Ureter (tissue), 1 donor: ENCODE results near the gene TRAPPC5. TPM values are rescaled to one million over a fixed set of nuclear protein-coding genes. Genes with fewer than 3 reads are reported as not detected.

Experiments
- DNase-seq: peaks from one replicate; pipeline ENCODE4 v3.0.0-alpha.2; 2020; ENCODE audit warnings: low spot score
- total RNA-seq: library from RNA; stranded (reverse); gene quantifications from one replicate; pipeline ENCODE4 v1.2.4, GENCODE V29; 2023
- donor health status: DM: yes; HTN: yes; CAD: no.

The TRAPPC5 gene
- total RNA-seq, 1 donor from 2014 or later: 80.8 TPM

GRCh38 chr19:7676376-7676775, 4.3 kb upstream of the TRAPPC5 start:
- no peak for DNase-seq

DNA sequence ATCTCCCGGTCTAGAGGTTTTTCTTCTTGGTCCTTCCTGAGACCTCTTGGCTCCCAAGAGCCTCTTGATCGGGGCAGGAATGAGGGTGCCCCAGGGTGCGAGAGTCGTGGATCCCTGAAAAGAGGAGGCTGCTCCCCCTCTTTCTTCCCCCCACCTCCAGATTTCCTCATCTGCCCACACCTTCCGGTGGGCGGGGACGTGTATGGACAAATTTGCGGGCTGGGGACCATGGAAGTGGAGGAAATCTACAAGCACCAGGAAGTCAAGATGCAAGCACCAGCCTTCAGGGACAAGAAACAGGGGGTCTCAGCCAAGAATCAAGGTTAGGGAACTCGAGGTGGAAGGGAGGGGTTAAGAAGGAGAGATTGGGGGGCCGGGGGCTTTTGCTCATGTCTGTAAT, 3.8 kb upstream of the TRAPPC5 start, which contains the start of gene MCEMP1:
Gene MCEMP1 (plus strand): TSS at position 237 of the 400 bp plus-strand sequence. CDS start 31 bp downstream, at position 268.
- DNase-seq: no peak

GRCh38 chr19:7677669-7678311, 2.8 kb upstream of the TRAPPC5 start:
- no peak for DNase-seq

DNA sequence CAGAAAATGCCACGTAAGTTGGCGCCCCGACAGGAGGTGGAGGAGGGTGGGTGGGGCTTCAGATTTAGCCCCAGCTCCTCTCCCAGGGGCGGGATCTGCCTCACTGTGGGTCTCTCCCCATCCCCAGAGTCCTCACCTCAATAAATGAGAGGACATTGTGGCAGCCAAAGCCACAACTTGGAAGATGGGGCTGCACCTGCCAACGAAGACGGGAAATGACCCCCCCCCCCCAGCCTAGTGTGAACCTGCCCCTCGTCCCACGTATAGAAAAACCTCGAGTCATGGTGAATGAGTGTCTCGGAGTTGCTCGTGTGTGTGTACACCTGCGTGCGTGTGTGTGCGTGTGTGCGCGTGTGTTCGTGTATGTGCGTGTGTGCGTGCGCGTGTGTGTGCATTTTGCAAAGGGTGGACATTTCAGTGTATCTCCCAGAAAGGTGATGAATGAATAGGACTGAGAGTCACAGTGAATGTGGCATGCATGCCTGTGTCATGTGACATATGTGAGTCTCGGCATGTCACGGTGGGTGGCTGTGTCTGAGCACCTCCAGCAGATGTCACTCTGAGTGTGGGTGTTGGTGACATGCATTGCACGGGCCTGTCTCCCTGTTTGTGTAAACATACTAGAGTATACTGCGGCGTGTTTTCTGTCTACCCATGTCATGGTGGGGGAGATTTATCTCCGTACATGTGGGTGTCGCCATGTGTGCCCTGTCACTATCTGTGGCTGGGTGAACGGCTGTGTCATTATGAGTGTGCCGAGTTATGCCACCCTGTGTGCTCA, 1.5 kb upstream of the TRAPPC5 start:
- peak; percentile 61 for DNase-seq

GRCh38 chr19:7679771-7680605, 645 bp upstream of the TRAPPC5 start:
- no peak for DNase-seq

DNA sequence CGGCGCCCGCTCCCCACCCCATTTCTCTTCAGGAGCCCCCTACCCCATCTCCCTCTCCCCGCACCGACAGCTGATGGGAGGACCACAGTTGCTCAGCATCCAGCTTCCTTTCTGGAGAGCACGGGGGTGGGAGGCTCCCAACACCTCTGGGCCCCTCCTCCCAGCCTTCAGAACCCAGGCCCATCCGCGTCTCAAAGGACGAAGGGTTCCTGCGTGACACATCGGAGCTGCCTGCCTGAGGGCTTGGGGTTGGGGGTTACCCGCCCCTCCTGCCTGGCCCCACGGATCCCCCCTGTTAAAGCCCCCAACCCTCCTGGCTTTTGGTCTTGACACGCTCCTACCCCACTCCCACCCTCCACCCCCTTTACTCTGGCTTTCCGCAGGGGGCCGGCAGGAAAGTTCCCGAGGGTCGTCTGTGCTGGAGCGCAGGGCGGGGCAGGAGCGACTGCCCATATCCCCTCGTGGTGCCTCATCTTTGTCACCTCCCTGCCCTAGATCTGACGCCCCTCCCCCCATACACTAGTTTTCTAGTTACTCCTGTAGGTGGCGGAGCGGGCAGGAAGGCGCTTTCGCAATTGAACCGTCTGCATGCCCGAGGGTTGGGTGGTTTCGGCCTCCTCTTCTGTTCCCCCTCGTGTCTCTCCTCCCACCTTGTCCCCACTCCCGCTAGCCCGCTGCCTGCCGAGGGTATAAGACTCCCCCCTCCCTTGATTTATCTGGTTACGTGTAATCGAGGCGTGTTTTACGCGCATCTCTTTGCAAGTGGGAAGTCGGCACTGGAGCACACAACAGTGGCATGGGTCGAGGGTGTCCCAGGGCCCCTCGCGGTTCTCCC, 924 bp downstream of the TRAPPC5 start:
- peak; percentile 84 for DNase-seq

DNA sequence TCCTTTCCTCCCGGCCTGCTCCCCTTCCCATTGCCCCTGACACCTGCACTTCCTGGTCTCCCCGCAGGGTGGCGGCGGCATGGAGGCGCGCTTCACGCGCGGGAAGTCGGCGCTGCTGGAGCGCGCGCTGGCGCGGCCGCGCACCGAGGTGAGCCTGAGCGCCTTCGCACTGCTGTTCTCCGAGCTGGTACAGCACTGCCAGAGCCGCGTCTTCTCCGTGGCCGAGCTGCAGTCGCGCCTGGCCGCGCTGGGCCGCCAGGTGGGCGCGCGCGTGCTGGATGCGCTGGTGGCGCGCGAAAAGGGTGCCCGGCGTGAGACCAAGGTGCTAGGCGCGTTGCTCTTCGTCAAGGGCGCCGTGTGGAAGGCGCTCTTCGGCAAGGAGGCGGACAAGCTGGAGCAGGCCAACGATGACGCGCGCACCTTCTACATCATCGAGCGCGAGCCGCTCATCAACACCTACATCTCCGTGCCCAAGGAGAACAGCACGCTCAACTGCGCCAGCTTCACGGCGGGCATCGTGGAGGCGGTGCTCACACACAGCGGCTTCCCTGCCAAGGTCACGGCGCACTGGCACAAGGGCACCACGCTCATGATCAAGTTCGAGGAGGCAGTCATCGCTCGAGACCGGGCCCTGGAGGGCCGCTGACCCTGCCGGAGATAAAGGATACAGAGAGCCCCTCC, 1.7 kb downstream of the TRAPPC5 start:
- DNase-seq: no peak

- DNase-seq: no peak
Observed at GRCh38 chr19:7685546-7686445, 5.2 kb downstream of the TRAPPC5 start.

DNA sequence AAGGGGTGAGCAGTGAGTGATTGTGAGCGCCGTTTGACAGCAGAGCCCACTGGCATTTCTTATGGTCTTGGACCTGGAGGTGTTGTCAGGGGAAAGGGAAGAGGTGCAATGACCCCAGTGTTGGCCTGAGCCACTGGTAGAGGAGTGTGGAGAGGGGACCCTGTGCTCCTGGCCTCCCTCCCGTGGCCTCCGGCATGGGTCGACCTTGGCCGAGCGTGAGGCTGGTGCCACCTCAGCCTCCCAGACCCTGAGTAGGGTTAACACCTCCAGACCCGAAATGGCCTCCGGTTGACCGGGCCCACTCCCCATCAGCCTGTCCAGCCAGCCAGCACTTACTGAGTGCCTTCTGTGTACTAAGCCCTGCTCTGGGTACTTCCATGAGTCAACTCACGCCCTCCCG, 6.5 kb downstream of the TRAPPC5 start:
- DNase-seq: no peak

- DNase-seq: no peak
Observed at GRCh38 chr19:7689165-7689564, 8.5 kb downstream of the TRAPPC5 start.

- DNase-seq: no peak
Observed at GRCh38 chr19:7690779-7691258, 10.2 kb downstream of the TRAPPC5 start.

GRCh38 chr19:7691497-7691896, 10.9 kb downstream of the TRAPPC5 start:
- DNase-seq: no peak

DNA sequence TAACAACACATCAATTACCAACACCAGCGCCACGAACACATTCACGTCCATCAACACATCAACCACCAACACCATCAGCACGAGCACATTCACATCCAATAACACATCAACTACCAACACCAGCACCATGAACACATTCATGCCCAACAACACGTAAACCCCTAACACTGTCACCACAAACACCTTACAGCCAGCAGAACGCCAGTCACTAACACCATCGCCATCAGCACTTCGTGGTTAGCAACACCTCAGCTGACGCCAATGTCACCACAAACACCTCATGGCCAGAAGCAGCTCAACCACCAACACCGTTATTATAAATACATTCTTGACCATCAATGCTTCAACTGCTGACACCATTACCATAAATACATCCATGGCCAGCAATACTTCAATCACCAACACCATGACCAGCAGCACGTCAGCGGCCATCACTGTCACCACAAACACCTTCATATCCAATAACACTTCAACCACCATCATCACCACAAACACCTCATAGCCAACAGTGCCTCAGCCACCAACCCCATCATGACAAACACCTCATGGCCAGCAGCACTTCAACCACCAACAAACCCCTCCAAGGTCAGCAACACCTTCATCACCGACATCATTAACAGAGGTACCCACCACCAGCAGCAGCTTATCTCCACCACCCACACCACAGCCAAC, 11.9 kb downstream of the TRAPPC5 start:
- no peak for DNase-seq

DNA sequence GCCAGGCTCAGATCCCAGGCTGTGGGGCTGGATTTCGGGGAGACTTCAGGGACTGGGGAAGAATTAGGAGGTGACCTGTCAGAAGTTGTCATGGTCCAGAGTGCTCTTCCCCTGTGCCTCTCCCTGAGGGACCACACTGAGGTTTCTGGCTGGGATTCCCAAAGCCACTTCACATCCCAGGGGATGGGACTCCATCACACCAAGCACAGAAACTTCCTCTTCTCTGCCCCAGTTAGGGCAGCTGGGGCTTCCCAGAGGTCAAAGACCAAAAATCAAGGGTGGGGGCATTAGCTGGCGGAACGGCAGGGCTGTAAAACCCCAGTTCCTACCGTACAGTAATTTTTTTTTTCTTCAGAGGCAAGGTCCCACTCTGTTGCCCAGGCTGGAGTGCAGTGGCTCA, 13.9 kb downstream of the TRAPPC5 start:
- no peak for DNase-seq

DNA sequence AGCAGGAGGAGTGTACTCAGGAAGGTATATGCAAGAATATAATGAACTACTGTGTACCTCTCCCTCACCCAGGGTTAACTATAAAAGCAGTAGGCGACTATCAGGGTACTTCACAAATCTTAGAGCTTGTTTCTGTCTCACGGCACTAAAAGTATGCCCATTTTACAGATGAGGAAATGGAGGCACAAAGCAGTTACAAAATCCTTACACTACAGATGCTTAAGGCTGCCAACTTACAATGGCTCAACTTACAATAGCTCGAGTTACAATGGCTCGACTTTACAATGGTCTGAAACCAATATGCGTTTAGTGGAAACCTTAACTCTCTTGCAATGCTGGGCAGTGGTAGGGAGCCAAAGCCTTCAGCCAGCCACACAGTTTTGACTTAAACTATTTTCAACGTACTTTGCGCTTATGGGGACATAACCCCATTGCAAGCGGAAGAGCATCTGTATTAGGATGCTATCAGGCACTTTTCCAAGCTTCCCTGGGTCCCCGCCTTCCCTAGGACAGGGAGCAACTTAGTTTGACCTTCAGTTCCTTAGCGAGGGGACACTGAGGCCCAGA, 17.2 kb downstream of the TRAPPC5 start:
- DNase-seq: no peak

GRCh38 chr19:7698583-7698982, 17.9 kb downstream of the TRAPPC5 start:
- DNase-seq: no peak

DNA sequence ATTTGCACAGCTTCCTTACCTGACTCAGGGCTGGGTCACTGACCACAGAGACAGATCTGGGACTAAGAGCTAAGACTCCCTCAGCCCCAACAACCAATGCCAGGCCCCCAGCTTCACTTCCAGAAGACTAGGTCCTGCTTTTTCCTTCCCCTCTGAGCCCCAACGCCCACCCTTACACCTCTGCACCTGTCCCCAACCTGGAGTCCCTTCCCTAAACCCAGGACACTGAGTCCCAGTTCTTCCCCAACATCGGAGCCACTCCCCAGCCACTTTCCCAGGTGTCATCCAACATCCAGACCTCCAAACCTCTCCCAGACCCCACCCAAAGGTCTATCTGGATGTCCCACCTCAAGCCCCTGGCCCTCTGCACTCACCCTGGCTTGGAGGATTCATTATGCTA, 18.4 kb downstream of the TRAPPC5 start:
- DNase-seq: no peak
